Panc1 (cell line): ENCODE results near the gene SLC26A4. TPM values are rescaled to one million over a fixed set of nuclear protein-coding genes. Genes with fewer than 3 reads are reported as not detected.

Experiments used
- ATAC-seq: fragments of 200-7000 bp; cut with Tn5 transposase; 2 replicates; pipeline ENCODE4 v1.9.1; 2020; ENCODE audit warnings: mild to moderate bottlenecking, moderate library complexity
- BruUV-seq: library from RNA; stranded (reverse); fragments of 400-500 nt; replicated peaks from 2 replicates; lab custom pipeline; 2021; lab: Mats Ljungman, UMichigan
- CTCF ChIA-PET: fragments of 300-600 bp; sonication (Branson Sonifier 250); formaldehyde crosslinking; loops from one replicate; lab custom pipeline; 2022; ENCODE audit warnings: antibody characterized with exemption; lab: Charles Lee
- POLR2A ChIA-PET: fragments of 300-600 bp; sonication (Branson Sonifier 250); formaldehyde crosslinking; loops from one replicate; lab custom pipeline; 2022; ENCODE audit warnings: antibody characterized with exemption; lab: Charles Lee
- DNase-seq: peaks from one replicate; pipeline ENCODE4 v3.0.0-alpha.2; 2010; ENCODE audit warnings: low read depth, low spot score
- H3K27ac ChIP-seq: 2 replicates; pipeline ENCODE4 v1.5.1; 2011; ENCODE audit warnings: mild to moderate bottlenecking, low read length, inconsistent platforms
- H3K27me3 ChIP-seq: fragments of 200-500 bp; sonication (Bioruptor generic); 2 replicates; pipeline ENCODE4 v1.6.0; 2014; ENCODE audit warnings: low read length, inconsistent platforms; ENCODE audit not compliant: control insufficient read depth, insufficient read depth
- H3K36me3 ChIP-seq: fragments of 200-500 bp; sonication (Bioruptor generic); 2 replicates; pipeline ENCODE4 v1.5.1; 2014; ENCODE audit warnings: inconsistent platforms, mild to moderate bottlenecking, low read length, moderate library complexity; ENCODE audit not compliant: control insufficient read depth, insufficient read depth
- H3K4me1 ChIP-seq: 2 replicates; pipeline ENCODE4 v1.5.1; 2011; ENCODE audit warnings: inconsistent platforms, mild to moderate bottlenecking, low read length, moderate library complexity; ENCODE audit not compliant: control insufficient read depth, insufficient read depth
- H3K4me3 ChIP-seq, 2 experiments: 2 replicates each; pipeline ENCODE4 v1.5.1; 2011 to 2012; ENCODE audit warnings: low read depth in 2 of 2, low read length in 2 of 2, mild to moderate bottlenecking in 2 of 2, inconsistent platforms in 1 of 2, moderate library complexity in 1 of 2
- H3K9me3 ChIP-seq: fragments of 200-500 bp; sonication (Bioruptor generic); 2 replicates; pipeline ENCODE4 v1.5.1; 2014; ENCODE audit warnings: low read depth, mild to moderate bottlenecking, inconsistent platforms, low read length, moderate library complexity; ENCODE audit not compliant: control insufficient read depth, insufficient read depth
- CTCF ChIP-seq: fragments of 450-650 bp; IDR thresholded peaks from 2 replicates; pipeline ENCODE4 v1.5.1; 2017; ENCODE audit warnings: mild to moderate bottlenecking
- POLR2AphosphoS5 ChIP-seq: IDR thresholded peaks from 2 replicates; pipeline ENCODE4 v1.6.1; 2012; ENCODE audit warnings: mild to moderate bottlenecking, low read depth, low read length, moderate library complexity
- REST ChIP-seq, 2 experiments: IDR thresholded peaks; 2 replicates each; pipeline ENCODE4 v1.6.1; 2011 to 2012; ENCODE audit warnings: low read depth in 2 of 2, control low read depth in 1 of 2, low read length in 1 of 2, mild to moderate bottlenecking in 1 of 2, moderate library complexity in 1 of 2; ENCODE audit not compliant: insufficient read depth in 1 of 2
- SIN3A ChIP-seq: IDR thresholded peaks from 2 replicates; pipeline ENCODE4 v1.6.1; 2012; ENCODE audit warnings: low read depth, mild to moderate bottlenecking, low read length, moderate library complexity, borderline replicate concordance; ENCODE audit not compliant: insufficient read depth
- TCF7L2 ChIP-seq: IDR thresholded peaks from 2 replicates; pipeline ENCODE4 v1.6.1; 2011; ENCODE audit warnings: mild to moderate bottlenecking, low read depth, low read length, inconsistent platforms
- in situ Hi-C: cut with HindIII; loops from 2 replicates; pipeline ENCODE4 v1.10.0; 2016; ENCODE audit warnings: low sequenced_read_pairs, low pct_unique_long_range_greater_than_20kb
- intact Hi-C: fragments of 100-400 bp; cut with micrococcal nuclease; formaldehyde crosslinking; loops from one replicate; pipeline ENCODE4 v1.10.0; 2022; ENCODE audit not compliant: unreplicated experiment
- total RNA-seq: library from RNA; stranded (reverse); gene quantifications from one replicate; pipeline ENCODE4 v1.2.1, GENCODE V29; 2021; ENCODE audit not compliant: unreplicated experiment

Gene SLC26A4
- total RNA-seq, 1 experiment from 2014 or later: 0.05 TPM

GRCh38 chr7:107644309-107644974, 16.2 kb upstream of the SLC26A4 start:
- TF ChIP-seq SIN3A (no peak), POLR2AphosphoS5 (no peak), REST (IDR thresholded peaks at IDR 0.05; ENCODE audit: insufficient read depth in 1 of 2, low read depth in 2 of 2, low read length in 1 of 2) (no peak), TCF7L2 (no peak), CTCF (no peak)
- peaks cover 18% of the 10 kb centered on the region for H3K27me3 ChIP-seq
- in situ Hi-C loops (no loop called here), intact Hi-C loops (no loop called here)
- ChIA-PET POLR2A (interaction anchor here (0.5 kb wide), 1 partner anchor 119 kb away, joined by 3 read pairs; no protein-coding TSS in a partner anchor), CTCF (interaction anchor here (0.7 kb wide), 1 partner anchor 19 kb away, joined by 4 read pairs; no protein-coding TSS in a partner anchor)
- no peak overlapping the region for H3K4me3 ChIP-seq
- no peaks in the 10 kb centered on the region for H3K9me3 ChIP-seq
- no peak overlapping the region for H3K27ac ChIP-seq
- no peak for DNase-seq
- BruUV-seq: no TSS peak
- no peaks in the 10 kb centered on the region for H3K4me1 ChIP-seq
- no peak for ATAC-seq
- H3K36me3 ChIP-seq: no peaks in the 10 kb centered on the region

- Histone ChIP-seq H3K4me1 (no peaks in the 10 kb centered on the region), H3K4me3 (no peak overlapping the region), H3K36me3 (no peaks in the 10 kb centered on the region), H3K27ac (no peak overlapping the region), H3K27me3 (peaks cover 2% of the 10 kb centered on the region; the same call in 1 of the 2 replicates), H3K9me3 (no peaks in the 10 kb centered on the region)
- no TSS peak for BruUV-seq
- ATAC-seq (no peak), DNase-seq (no peak)
- in situ Hi-C loops (no loop called here), intact Hi-C loops (no loop called here)
- CTCF ChIA-PET: no interaction called here
- TF ChIP-seq TCF7L2: no peak
- TF ChIP-seq POLR2AphosphoS5: no peak
- TF ChIP-seq REST (IDR thresholded peaks at IDR 0.05; ENCODE audit: insufficient read depth in 1 of 2, low read depth in 2 of 2, low read length in 1 of 2): no peak
- TF ChIP-seq CTCF: no peak
- no peak for TF ChIP-seq SIN3A
- POLR2A ChIA-PET: no interaction called here
Measured at GRCh38 chr7:107652642-107653041, 8.0 kb upstream of the SLC26A4 start.
